AG04449 (cell line): ENCODE measurements around the gene DUSP18.
"Not testable (repeated sequence)": the region's sequence is repeated elsewhere in the genome, so short reads cannot be mapped to it uniquely, and the experiment has no call there.

Experiments used
- CTCF ChIA-PET: fragments of 350-600 bp; formaldehyde crosslinking; extraction: SDS; loops from one replicate; lab custom pipeline; 2021; ENCODE audit warnings: antibody characterized with exemption; lab: Yijun Ruan, JAX
- POLR2A ChIA-PET: fragments of 400-600, 350-600 bp; formaldehyde crosslinking; extraction: SDS; loops from one replicate; lab custom pipeline; 2020; ENCODE audit warnings: antibody characterized with exemption, inconsistent platforms; lab: Yijun Ruan, JAX
- DNase-seq: peaks from one replicate; pipeline ENCODE4 v3.0.0-alpha.2; 2010; ENCODE audit warnings: low read depth, low spot score
- H3K4me3 ChIP-seq: 2 replicates; pipeline ENCODE4 v1.5.1; 2011; ENCODE audit warnings: low read depth, mild to moderate bottlenecking, control low read depth, low read length
- CTCF ChIP-seq: IDR thresholded peaks from one replicate; pipeline ENCODE4 v1.5.1; 2011; ENCODE audit warnings: mild to moderate bottlenecking, moderate library complexity, low read length, control low read depth, inconsistent platforms; ENCODE audit not compliant: insufficient read depth; ENCODE audit errors: missing control alignments

DUSP18 gene

GRCh38 chr22:30667494-30668385, at the start of gene DUSP18:
Gene DUSP18 (minus strand): TSS chr22:30667875. CDS start chr22:30664003, 3,872 bp downstream.
- no peak for DNase-seq
- peak; percentile 36 for TF ChIP-seq CTCF
- POLR2A ChIA-PET: no interaction called here
- CTCF ChIA-PET: interaction anchor here (0.8 to 2.9 kb wide), 5 partner anchors 13 to 87 kb away, joined by 3 to 14 read pairs (median 4); no protein-coding TSS in a partner anchor
- peak within 1 kb of the TSS; percentile 90 for H3K4me3 ChIP-seq

- ChIA-PET POLR2A (no interaction called here), CTCF (no interaction called here)
- no peak for TF ChIP-seq CTCF
These were observed 46.4 kb upstream of the DUSP18 start for GRCh38 chr22:30714062-30714461.

GRCh38 chr22:30712094-30712493, 44.4 kb upstream of the DUSP18 start:
- ChIA-PET CTCF (interaction anchor here (0.6 to 1.8 kb wide), 2 partner anchors 10 to 14 kb away, joined by 3 to 5 read pairs; no protein-coding TSS in a partner anchor), POLR2A (no interaction called here)
- no peak for TF ChIP-seq CTCF
- H3K4me3 ChIP-seq: no peak overlapping the region
- no peak for DNase-seq

More at GRCh38 chr22:30714062-30714461, 46.4 kb upstream of the DUSP18 start:
- no peak for DNase-seq
- no peak overlapping the region for H3K4me3 ChIP-seq

- CTCF ChIA-PET: interaction anchor here (0.6 to 1.1 kb wide), 2 partner anchors 27 to 45 kb away, joined by 3 to 5 read pairs; no protein-coding TSS in a partner anchor
- POLR2A ChIA-PET, H3K4me3 ChIP-seq, DNase-seq: not testable (repeated sequence)
These were observed 42.3 kb upstream of the DUSP18 start for GRCh38 chr22:30709980-30710379.

- ChIA-PET POLR2A (interaction anchor here (0.5 to 1.1 kb wide), 2 partner anchors 12 to 51 kb away, joined by 3 to 6 read pairs; no protein-coding TSS in a partner anchor), CTCF (interaction anchor here (1.1 to 2.9 kb wide), 2 partner anchors 49 to 71 kb away, joined by 3 to 9 read pairs; no protein-coding TSS in a partner anchor)
- peak; percentile 73 for DNase-seq
- H3K4me3 ChIP-seq: no peak overlapping the region
- no peak for TF ChIP-seq CTCF
These were observed 38.3 kb upstream of the DUSP18 start for GRCh38 chr22:30705710-30706651.

DNA sequence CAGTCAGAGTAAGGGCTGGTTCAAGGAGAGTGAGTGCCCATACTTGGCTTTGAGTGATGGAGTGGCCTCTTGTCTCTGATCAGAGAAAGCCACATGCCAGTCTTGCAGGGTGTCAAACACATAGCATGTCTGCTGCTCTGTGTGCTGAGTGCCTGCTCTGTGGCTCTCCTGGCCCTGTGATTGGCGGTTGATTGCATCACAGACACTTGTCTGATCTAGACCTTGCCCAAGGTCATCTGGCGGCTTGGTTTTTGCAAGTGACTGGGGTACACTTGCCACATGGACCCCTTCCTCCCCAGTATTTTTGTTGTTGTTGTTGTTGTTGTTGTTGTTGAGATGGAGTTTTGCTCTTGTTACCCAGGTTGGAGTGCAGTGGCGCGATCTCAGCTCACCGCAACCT, 37.3 kb upstream of the DUSP18 start:
- no peak overlapping the region for H3K4me3 ChIP-seq
- DNase-seq: no peak
- no peak for TF ChIP-seq CTCF
- ChIA-PET POLR2A (interaction anchor here (0.5 kb wide), 1 partner anchor 50 kb away, joined by 3 read pairs; no protein-coding TSS in a partner anchor), CTCF (interaction anchor here (1.1 to 2.9 kb wide), 2 partner anchors 50 to 70 kb away, joined by 3 to 9 read pairs; no protein-coding TSS in a partner anchor)
